NCI-H82 treated with DMSO at 0.1 percent for 48 hours (cell line): ENCODE results near the gene CELF2.

ENCODE experiments used
- DNase-seq: peaks from one replicate; lab custom pipeline; 2025; ENCODE audit not compliant: unreplicated experiment; lab: John Stamatoyannopoulos, UW

CELF2 gene

DNA sequence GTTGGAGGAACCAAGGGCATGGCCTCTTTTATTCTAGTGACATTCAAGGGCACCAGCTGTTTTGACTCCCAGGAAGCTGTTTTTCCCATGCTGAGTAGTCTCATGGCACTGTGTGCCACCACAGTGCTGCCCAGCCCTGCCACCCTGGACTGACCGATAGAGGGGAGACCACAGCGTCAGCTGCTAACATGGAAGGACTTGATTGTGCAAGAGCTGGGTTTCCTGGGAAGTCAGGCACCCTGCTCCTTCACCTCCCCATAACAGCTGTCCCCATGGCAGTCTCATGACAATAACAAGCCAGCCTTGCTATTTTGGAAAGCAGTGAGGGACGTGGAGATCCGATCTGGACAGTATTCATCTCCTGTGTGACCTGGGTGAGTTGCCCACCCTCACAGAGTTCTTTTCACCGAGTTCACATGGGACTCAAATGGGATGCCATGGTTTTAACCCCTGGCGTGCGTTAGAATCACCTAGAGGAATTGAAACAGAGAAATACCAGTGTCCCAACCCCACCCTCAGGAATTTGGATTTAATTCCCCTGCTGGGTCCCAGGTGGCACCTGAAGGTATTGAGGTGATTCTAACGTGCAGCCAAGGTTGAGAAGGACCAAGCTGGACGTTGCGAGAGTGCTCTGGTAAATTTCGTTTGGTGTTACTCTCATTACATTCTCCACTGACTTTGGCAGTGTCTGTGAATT, 174.8 kb downstream of the CELF2 start:
- no peak for DNase-seq

GRCh38 chr10:11193001-11193551, 175.4 kb downstream of the CELF2 start:
- no peak for DNase-seq

GRCh38 chr10:11194859-11195586, 177.4 kb downstream of the CELF2 start:
- DNase-seq = no peak

DNA sequence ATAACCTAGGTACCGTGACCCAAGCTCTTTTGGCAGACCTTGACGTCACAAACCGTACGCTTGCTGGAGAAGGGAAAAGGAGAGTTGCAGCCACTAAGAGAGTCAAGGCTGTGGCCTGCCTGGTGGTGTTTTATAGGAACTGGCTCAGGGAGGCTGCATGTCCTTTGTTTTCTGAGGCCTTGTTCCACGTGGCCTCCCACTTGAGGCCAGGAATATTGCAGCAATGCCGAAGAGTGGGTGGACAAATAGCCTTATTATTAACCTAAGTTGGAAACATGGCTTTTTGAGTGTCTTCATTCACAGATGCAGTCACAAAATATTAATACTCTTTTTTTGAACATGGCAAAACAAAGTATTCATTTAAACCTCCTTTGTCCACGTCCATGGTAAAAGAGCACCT, 178.0 kb downstream of the CELF2 start:
- DNase-seq = no peak

- DNase-seq = no peak
These were observed 179.6 kb downstream of the CELF2 start for GRCh38 chr10:11197266-11197712.

DNA sequence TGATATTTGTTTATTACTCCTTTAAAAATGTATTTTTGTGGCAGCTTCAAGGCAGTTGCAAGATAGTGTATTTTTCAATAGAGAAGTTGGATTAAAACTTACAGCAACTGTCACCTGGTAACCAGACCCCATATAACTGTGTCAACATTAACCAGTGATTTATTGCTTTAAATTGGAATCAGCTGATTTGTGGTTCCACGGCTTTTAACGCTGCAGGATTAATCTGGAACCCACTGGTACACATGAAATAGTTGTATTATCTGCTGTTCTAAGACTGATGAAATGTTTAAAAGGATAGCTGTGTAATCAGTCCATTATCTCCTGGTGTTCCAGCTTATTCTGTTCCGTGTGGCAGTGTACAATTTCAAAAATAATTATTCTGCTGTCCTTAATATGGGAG, 180.2 kb downstream of the CELF2 start:
- DNase-seq = no peak

DNA sequence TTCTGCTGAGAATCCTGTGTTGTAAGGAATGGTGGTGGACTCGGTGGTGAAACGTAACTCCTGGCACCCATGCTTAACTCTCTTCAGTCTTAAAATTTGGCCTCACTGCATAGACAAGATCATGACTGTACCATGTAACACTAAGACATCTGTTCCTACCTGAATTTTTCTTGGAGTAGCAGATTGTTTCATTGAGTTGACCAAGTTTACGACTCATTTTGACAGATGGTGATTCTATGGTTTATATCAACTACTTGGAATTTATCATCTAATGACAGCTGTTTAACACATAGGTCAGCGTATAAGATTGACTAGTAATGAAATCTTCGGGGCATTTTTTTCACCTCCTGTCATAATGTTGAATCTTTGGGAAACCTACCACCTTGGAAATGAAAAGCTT, 184.2 kb downstream of the CELF2 start:
- no peak for DNase-seq

GRCh38 chr10:11204351-11204942, 186.8 kb downstream of the CELF2 start:
- DNase-seq = no peak

DNA sequence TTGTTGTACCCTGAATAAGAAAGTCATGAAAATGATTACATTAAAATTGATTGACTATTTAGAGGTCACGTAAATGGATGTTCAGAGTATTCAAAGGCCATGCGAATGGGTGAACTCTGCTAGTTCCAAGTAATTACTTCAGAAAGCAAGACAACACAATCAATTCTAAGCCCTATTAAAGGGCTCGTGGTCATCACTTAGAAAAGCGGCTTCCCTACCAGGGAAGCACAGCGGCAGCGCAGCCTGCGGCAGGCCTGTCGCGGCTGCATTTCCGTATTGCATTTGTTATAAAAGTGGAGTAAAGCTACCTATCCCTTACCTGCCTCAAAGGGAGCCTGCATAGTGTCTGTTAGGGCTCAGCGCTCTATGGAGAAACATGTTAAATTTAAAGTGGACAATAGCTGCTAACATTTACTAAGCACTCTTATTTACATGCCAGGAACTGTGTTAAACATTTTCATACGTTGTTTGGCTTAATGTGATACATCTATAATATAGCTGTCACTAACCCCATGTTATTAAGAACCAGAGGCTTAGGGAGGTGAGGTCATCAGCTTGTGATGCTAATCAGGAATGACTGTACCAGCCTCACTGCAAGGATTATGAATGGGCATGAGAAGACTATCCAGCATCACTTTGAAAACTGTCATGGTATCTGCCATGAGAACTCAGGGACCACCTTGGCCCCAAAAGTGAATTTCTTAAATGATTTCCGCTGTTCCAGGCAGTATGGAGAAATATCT, 187.5 kb downstream of the CELF2 start:
- DNase-seq = no peak

DNA sequence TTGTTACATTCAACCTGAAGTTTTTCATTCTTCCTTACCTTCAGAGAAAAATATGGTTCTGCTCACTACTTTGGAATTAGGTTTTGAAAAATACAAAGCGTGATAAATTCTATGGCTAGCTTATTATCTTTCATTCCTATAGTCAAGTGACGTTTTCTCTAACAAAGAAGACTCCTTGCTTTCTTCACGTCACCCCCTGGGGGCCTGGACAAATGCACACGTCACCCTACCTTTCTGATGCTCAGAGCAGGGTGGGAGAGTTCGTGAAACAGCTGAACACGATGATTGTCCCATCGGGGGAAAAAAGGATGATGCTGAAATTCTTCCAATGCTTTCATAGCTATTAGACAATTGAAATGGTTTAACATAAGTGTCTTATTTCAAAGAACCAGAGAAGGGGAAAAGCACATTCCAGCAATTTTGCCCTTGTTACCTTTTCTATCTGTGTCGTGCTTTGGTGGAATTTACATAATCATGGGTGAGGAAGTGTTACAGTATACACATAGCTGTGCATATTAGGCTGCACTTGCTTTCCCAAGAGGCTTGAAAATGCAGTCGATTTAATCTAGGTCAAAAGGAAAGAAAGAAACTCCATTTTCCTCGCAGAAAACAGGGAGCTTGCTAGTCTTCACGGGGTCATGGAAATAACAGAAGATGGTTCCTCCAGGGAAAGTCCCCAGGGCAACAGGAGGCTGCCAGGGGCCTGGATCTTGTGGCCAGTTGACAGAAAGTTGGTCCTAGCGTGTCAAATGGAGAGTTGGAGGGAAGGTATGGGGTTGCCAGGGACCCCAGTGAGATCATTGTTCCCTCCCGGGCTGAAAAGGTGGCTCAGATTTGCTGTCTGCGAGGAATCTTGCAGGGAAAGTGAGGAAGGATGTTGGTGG, 189.2 kb downstream of the CELF2 start:
- DNase-seq = no peak

DNA sequence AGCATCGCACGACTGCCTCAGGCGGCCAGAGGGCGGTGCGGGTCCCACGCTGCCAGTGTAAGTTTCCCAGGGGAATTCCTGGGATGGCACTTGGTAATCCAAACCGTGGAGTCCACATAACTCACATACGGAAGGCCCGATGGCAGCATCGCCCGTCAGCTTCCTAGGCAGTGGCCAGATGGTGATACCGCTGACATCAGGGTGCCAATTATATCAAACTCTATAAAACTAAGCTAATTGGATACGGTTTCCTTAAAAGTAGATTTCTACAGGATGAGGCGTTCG, 189.8 kb downstream of the CELF2 start:
- DNase-seq = no peak

- no peak for DNase-seq
These were observed 190.6 kb downstream of the CELF2 start for GRCh38 chr10:11208243-11208642.

DNA sequence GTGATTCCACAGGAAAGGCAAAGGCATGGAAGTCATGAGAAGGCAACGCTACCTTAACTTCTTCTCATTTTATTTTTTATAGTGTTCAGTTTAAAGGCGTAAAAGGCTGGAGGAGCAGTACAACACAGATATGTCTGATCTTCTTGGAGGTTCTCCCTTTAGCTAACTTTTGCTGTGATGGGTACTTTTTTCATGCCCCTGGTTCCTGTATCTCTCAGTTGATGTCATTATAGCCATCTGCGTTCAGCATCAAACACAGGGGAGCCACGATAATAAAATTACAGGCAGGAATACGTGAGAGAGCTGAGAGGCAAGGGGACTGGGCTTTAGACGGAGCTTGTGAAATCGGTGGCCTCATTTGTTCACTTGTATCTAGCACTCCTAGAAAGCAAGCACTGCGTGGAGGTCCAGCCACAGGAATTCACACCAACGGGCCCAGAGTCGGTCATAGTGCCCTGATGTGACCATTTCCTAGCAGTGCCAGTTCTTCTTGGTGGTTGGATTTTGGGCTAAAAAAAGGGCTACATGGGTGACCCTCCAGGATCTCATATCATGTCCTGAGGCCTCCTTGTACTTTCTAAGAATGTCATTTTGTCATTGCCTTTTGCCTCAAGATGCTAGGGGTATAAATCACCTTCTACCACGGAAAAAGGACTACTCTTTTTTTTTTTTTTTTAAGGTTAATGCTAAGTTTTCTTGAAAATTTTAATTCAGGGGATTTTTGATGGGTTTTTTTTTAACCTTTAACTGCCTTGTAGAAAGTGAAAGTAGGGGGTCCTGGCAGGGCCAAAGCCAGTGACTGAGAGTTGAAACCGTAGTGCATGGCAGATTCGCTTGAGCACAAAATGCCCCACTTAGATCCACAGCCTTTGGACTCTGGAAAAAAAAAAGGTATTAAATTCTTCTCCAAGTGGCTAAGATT, 191.5 kb downstream of the CELF2 start:
- no peak for DNase-seq

- no peak for DNase-seq
These were observed 192.1 kb downstream of the CELF2 start for GRCh38 chr10:11209830-11210181.

GRCh38 chr10:11210211-11210922, 192.7 kb downstream of the CELF2 start:
- DNase-seq = no peak

GRCh38 chr10:11212288-11213085, 194.8 kb downstream of the CELF2 start:
- no peak for DNase-seq

- DNase-seq = no peak
These were observed 195.5 kb downstream of the CELF2 start for GRCh38 chr10:11213137-11213536.

DNA sequence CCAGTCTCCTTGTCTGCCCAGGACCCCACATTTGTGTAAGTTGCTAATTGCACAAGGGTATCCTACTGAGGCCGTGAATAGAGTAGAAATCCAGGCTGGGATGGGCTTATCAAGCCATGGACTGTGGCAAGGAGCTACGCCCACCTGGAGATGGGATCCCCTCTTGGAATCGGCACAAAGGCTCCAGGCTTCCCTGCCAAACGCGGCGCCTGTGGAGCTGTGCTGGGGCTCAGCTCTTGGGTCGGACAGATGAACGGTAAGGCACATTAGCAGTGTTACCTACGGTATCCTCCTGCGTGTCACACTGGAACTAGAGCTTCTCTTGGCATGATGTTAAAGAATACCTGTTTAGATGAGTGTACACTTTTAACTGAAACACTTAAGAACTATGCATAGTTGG, 196.7 kb downstream of the CELF2 start:
- no peak for DNase-seq
